ENCODE measurements around the gene TBATA. TPM values are rescaled to one million over a fixed set of nuclear protein-coding genes. Genes with fewer than 3 reads are reported as not detected.

TBATA gene
- polyA plus RNA-seq, 1 of the 3 experiments (the other 2 are of a cell fraction), result not detected

DNA sequence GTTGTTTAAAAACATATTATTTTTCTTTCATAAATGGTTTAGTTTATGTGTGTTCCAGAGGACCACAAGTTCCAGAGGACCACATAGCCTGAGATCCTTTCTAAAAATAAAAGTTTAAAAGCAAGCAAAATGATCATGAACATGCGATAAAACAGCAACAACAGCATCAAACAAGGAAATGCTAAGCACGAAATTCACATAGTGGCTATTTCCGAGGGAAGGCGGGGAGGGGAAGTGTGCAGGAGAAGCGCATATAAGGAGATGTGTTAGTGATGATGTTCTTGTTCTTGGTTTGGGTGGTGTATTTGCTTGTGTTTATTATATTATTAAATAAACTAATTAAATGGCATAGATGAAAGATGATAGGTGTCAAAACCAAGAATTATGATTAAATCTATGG is 1.2 kb downstream of the TBATA start:
- H3K4me3 ChIP-seq (ENCODE audit: low read depth in 2 of 2, low read length in 1 of 2), result no peak overlapping the region
- no peaks in the 10 kb centered on the region for H3K9me2 ChIP-seq
- 81% methylated on average over 5 of the region's 5 CpGs for WGBS (ENCODE audit: low lambda C conversion rate)
- DNase-seq, result no peak
- no peak overlapping the region for H3K9ac ChIP-seq
- no peaks in the 10 kb centered on the region for H3K79me2 ChIP-seq (ENCODE audit: insufficient read depth)
- POLR2A ChIA-PET, result no interaction called here
- TF ChIP-seq NRF1 (IDR thresholded peaks at IDR 0.05; ENCODE audit: low read depth, low read length) (no peak), FOSL2 (IDR thresholded peaks at IDR 0.05; ENCODE audit: borderline replicate concordance, low read depth) (no peak)
- H4K20me1 ChIP-seq (ENCODE audit: insufficient read depth), result no peaks in the 10 kb centered on the region
- H3K27me3 ChIP-seq (ENCODE audit: insufficient read depth), result 0 out of 2 replicates have a peak, but pooled peaks cover 12% of the 10 kb centered on the region
- CTCF ChIA-PET, result no interaction called here
- H3K9me3 ChIP-seq, result no peaks in the 10 kb centered on the region
- H2AFZ ChIP-seq (ENCODE audit: low read depth), result no peak overlapping the region
- peaks cover 0 to 4% of the 10 kb centered on the region in 2 experiments; a peak in 1 of 4 replicates for H3K4me1 ChIP-seq (ENCODE audit: control insufficient read depth in 1 of 2, insufficient read depth in 2 of 2, low read depth in 1 of 2, low read length in 1 of 2)
- no peaks in the 10 kb centered on the region for H3K36me3 ChIP-seq (replicated peaks in 1 of 2; ENCODE audit: control insufficient read depth in 1 of 2, insufficient read depth in 2 of 2, low read length in 1 of 2)
- H3K27ac ChIP-seq (ENCODE audit: low read depth in 2 of 2, low read length in 1 of 2), result no peak overlapping the region
- H3K4me2 ChIP-seq, result no peak overlapping the region
- no peaks in the 10 kb centered on the region for H3F3A ChIP-seq (replicated peaks; ENCODE audit: insufficient read depth)

DNA sequence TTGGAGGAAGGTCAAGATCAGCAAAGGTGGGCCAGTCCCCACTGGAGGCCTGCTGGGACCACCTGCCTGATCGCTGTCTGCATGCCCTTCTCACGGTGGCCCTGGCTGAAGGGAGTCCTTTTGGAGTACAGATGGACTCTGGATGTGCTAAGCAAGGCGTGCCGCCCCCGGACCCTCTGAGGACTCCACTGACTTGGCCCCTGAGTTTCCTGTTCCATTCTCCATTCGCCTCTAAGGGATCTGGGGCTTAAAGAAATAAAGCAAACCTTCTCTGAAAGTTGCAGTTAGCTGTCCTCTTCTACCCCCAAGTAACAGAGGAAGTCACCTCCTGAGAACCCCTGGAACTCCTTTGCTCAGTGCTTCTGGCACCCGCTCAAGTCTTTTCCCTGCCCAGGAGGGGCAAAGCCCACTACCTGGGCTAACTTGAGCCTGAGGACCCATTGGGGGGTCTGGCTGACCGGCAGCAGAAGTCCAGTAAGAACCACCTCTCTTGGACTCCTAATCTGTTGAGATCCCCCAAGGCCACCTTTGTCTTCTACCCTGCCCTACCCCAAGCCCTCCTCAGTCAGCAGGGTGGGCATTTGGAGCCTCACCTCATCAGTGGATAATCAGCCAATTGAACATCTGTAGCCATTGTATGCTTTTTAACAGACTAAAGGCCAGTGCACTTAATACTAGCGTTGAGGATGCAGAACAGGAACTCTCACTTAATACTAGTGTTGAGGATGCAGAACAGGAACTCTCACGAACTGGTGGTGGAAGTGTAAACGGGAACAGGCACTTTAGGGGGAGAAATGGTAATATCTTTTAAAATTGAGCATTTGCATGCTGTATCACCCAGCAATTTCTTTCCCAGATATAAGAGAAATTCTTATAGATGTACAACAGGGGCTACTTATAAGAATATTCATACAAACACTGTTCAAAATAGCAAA is 2.2 kb downstream of the TBATA start:
- DNase-seq, result no peak
- no peak overlapping the region for H3K4me2 ChIP-seq
- H4K20me1 ChIP-seq (ENCODE audit: insufficient read depth), result no peaks in the 10 kb centered on the region
- no peaks in the 10 kb centered on the region for H3K79me2 ChIP-seq (ENCODE audit: insufficient read depth)
- H3F3A ChIP-seq (replicated peaks; ENCODE audit: insufficient read depth), result no peaks in the 10 kb centered on the region
- no peaks in the 10 kb centered on the region for H3K9me2 ChIP-seq
- TF ChIP-seq MEF2A (IDR thresholded peaks at IDR 0.05; ENCODE audit: borderline replicate concordance, low read depth) (no peak), ELF1 (IDR thresholded peaks at IDR 0.05) (no peak), FOXJ3 (CRISPR knock-in tag; IDR thresholded peaks at IDR 0.05) (no peak), YY1 (IDR thresholded peaks at IDR 0.05; ENCODE audit: low read depth) (no peak)
- TF ChIP-seq, protein P1, sequence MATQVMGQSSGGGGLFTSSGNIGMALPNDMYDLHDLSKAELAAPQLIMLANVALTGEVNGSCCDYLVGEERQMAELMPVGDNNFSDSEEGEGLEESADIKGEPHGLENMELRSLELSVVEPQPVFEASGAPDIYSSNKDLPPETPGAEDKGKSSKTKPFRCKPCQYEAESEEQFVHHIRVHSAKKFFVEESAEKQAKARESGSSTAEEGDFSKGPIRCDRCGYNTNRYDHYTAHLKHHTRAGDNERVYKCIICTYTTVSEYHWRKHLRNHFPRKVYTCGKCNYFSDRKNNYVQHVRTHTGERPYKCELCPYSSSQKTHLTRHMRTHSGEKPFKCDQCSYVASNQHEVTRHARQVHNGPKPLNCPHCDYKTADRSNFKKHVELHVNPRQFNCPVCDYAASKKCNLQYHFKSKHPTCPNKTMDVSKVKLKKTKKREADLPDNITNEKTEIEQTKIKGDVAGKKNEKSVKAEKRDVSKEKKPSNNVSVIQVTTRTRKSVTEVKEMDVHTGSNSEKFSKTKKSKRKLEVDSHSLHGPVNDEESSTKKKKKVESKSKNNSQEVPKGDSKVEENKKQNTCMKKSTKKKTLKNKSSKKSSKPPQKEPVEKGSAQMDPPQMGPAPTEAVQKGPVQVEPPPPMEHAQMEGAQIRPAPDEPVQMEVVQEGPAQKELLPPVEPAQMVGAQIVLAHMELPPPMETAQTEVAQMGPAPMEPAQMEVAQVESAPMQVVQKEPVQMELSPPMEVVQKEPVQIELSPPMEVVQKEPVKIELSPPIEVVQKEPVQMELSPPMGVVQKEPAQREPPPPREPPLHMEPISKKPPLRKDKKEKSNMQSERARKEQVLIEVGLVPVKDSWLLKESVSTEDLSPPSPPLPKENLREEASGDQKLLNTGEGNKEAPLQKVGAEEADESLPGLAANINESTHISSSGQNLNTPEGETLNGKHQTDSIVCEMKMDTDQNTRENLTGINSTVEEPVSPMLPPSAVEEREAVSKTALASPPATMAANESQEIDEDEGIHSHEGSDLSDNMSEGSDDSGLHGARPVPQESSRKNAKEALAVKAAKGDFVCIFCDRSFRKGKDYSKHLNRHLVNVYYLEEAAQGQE (IDR thresholded peaks at IDR 0.05; ENCODE audit: low read depth, low read length), result no peak
- H3K9ac ChIP-seq, result no peak overlapping the region
- H3K9me3 ChIP-seq, result no peaks in the 10 kb centered on the region
- 0 out of 2 replicates have a peak, but pooled peaks cover 12% of the 10 kb centered on the region for H3K27me3 ChIP-seq (ENCODE audit: insufficient read depth)
- WGBS (ENCODE audit: low lambda C conversion rate), result 54% methylated on average over 7 of the region's 11 CpGs
- H3K4me3 ChIP-seq (ENCODE audit: low read depth in 2 of 2, low read length in 1 of 2), result no peak overlapping the region
- H3K4me1 ChIP-seq (ENCODE audit: control insufficient read depth in 1 of 2, insufficient read depth in 2 of 2, low read depth in 1 of 2, low read length in 1 of 2), result peaks cover 0 to 10% of the 10 kb centered on the region in 2 experiments; a peak in 1 of 4 replicates
- H3K36me3 ChIP-seq (replicated peaks in 1 of 2; ENCODE audit: control insufficient read depth in 1 of 2, insufficient read depth in 2 of 2, low read length in 1 of 2), result no peaks in the 10 kb centered on the region
- no peak overlapping the region for H3K27ac ChIP-seq (ENCODE audit: low read depth in 2 of 2, low read length in 1 of 2)
- no peak overlapping the region for H2AFZ ChIP-seq (ENCODE audit: low read depth)
- ChIA-PET POLR2A (no interaction called here), CTCF (interaction anchor here (1.0 kb wide), 1 partner anchor 234 kb away, joined by 3 read pairs; no protein-coding TSS in a partner anchor)
